Measurements from ENCODE around the gene DIPK1B. TPM values are rescaled to one million over a fixed set of nuclear protein-coding genes. Genes with fewer than 3 reads are reported as not detected.

The DIPK1B gene
- total RNA-seq, 2 donors from 2014 or later, result 1.3 to 3.2 TPM

GRCh38 chr9:136669791-136670464, 42.4 kb upstream of the DIPK1B start:
- no peak overlapping the region for H3K27ac Mint-ChIP-seq
- H3K9me3 ChIP-seq (ENCODE audit: control insufficient read depth, low read length, poor library complexity, severe bottlenecking), result no peaks in the 10 kb centered on the region
- no peak overlapping the region for H3K4me3 Mint-ChIP-seq
- no peaks in the 10 kb centered on the region for H3K36me3 Mint-ChIP-seq (ENCODE audit: low read depth)
- no peak for ATAC-seq
- no peak for DNase-seq
- H3K27me3 Mint-ChIP-seq, result peaks cover 14% of the 10 kb centered on the region
- H3K4me1 Mint-ChIP-seq, result peaks cover 8% of the 10 kb centered on the region

DNA sequence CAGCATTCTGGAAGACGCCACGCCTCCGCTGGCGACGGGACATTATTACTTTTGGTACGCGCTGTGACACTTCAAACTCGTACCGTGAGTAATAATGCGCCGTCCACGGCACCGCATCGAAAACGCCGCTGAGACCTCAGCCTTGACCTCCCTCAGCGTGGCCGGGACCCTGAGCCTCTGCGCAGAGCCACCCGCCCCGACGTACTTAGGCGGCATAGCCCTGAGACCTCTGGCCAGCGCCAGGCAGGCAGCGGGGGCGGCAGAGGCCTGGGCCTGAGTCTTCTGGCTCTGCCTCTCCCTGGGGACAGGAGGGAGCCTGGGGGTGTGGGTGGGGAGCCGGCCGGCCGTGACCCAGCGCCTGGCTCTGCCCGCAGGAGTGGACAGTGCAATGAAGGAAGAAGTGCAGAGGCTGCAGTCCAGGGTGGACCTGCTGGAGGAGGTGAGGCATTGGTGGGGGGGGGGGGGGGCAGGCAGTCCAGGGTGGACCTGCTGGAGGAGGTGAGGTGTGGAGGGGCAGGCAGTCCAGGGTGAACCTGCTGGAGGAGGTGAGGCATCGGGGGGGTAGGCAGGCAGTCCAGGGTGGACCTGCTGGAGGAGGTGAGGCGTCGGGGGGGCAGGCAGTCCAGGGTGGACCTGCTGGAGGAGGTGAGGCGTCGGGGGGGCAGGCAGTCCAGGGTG, 41.7 kb upstream of the DIPK1B start:
- no peak overlapping the region for H3K4me3 Mint-ChIP-seq
- DNase-seq (no peak), ATAC-seq (no peak)
- H3K4me1 Mint-ChIP-seq, result peaks cover 5% of the 10 kb centered on the region
- no peaks in the 10 kb centered on the region for H3K36me3 Mint-ChIP-seq (ENCODE audit: low read depth)
- H3K9me3 ChIP-seq (ENCODE audit: control insufficient read depth, low read length, poor library complexity, severe bottlenecking), result no peaks in the 10 kb centered on the region
- H3K27me3 Mint-ChIP-seq, result peaks cover 11% of the 10 kb centered on the region
- no peak overlapping the region for H3K27ac Mint-ChIP-seq

- no peak for DNase-seq
These were observed 41.1 kb upstream of the DIPK1B start for GRCh38 chr9:136671254-136671614.

DNA sequence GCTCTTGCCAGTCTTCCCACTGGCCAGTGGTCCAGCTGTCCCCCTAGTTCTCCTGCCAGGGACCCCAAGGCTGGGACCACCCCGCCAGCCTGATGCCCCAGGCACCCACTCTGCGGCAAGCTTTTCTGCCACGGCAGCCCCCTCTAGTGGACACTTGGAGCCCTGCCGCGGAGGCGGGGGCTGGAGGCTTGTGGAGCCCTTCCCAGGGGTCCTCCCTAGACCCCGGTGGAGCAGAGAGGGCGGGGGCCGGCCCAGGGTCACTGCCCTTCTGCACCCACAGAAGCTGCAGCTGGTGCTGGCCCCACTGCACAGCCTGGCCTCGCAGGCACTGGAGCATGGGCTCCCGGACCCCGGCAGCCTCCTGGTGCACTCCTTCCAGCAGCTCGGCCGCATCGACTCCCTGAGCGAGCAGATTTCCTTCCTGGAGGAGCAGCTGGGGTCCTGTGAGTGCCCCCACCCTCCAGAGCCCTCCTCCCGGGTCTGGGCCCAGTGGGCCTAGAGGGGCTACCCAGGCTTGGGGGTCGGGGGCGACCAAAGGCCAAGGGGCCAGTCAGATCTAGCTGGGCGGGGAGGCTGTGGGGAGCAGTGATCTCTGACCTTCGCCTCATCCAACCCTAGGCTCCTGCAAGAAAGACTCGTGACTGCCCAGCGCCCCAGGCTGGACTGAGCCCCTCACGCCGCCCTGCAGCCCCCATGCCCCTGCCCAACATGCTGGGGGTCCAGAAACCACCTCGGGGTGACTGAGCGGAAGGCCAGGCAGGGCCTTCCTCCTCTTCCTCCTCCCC, 40.5 kb upstream of the DIPK1B start:
- Mint-ChIP-seq H3K4me1 (peaks cover 5% of the 10 kb centered on the region), H3K36me3 (ENCODE audit: low read depth) (no peaks in the 10 kb centered on the region), H3K4me3 (no peak overlapping the region), H3K27me3 (peaks cover 11% of the 10 kb centered on the region), H3K27ac (no peak overlapping the region)
- ATAC-seq (peak; percentile 52), DNase-seq (peak in 2 of 3 donors; percentile 21 to 38)
- H3K9me3 ChIP-seq (ENCODE audit: control insufficient read depth, low read length, poor library complexity, severe bottlenecking), result no peaks in the 10 kb centered on the region

More at GRCh38 chr9:136671254-136671614, 41.1 kb upstream of the DIPK1B start:
- no peak for ATAC-seq
- H3K9me3 ChIP-seq (ENCODE audit: control insufficient read depth, low read length, poor library complexity, severe bottlenecking), result no peaks in the 10 kb centered on the region
- H3K36me3 Mint-ChIP-seq (ENCODE audit: low read depth), result no peaks in the 10 kb centered on the region
- H3K27me3 Mint-ChIP-seq, result peaks cover 11% of the 10 kb centered on the region
- H3K27ac Mint-ChIP-seq, result no peak overlapping the region
- peaks cover 5% of the 10 kb centered on the region for H3K4me1 Mint-ChIP-seq
- no peak overlapping the region for H3K4me3 Mint-ChIP-seq

DNA sequence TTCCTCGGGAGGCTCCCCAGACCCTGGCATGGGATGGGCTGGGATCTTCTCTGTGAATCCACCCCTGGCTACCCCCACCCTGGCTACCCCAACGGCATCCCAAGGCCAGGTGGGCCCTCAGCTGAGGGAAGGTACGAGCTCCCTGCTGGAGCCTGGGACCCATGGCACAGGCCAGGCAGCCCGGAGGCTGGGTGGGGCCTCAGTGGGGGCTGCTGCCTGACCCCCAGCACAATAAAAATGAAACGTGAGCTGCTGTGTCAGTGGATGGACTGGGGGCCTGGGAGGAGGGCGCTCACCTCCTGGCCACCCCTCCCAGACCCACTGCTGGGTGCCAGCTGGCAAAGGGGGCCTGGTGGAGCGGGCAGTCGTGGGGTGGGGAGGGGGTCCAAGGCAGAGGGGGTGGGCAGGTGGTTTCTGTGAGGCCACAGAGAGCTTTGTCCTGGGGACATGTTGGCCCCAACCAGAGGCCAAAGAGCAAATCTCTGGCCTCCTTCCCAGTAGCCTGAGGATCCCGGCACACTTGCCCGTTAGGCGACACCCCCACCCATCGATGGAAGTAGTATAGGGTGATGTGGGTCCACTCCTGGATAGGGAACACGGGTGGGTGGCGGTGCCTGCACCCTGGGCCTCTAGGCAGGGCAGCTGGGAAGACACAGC, 39.8 kb upstream of the DIPK1B start:
- H3K9me3 ChIP-seq (ENCODE audit: control insufficient read depth, low read length, poor library complexity, severe bottlenecking), result no peaks in the 10 kb centered on the region
- Mint-ChIP-seq H3K27ac (no peak overlapping the region), H3K36me3 (ENCODE audit: low read depth) (no peaks in the 10 kb centered on the region), H3K27me3 (peaks cover 7% of the 10 kb centered on the region), H3K4me1 (peaks cover 5% of the 10 kb centered on the region), H3K4me3 (no peak overlapping the region)
- ATAC-seq (no peak), DNase-seq (no peak)

- Mint-ChIP-seq H3K36me3 (ENCODE audit: low read depth) (no peaks in the 10 kb centered on the region), H3K27me3 (peaks cover 7% of the 10 kb centered on the region), H3K4me1 (peaks cover 5% of the 10 kb centered on the region), H3K4me3 (no peak overlapping the region), H3K27ac (no peak overlapping the region)
- DNase-seq (no peak), ATAC-seq (no peak)
- no peaks in the 10 kb centered on the region for H3K9me3 ChIP-seq (ENCODE audit: control insufficient read depth, low read length, poor library complexity, severe bottlenecking)
These were observed 39.0 kb upstream of the DIPK1B start for GRCh38 chr9:136673088-136673974.

DNA sequence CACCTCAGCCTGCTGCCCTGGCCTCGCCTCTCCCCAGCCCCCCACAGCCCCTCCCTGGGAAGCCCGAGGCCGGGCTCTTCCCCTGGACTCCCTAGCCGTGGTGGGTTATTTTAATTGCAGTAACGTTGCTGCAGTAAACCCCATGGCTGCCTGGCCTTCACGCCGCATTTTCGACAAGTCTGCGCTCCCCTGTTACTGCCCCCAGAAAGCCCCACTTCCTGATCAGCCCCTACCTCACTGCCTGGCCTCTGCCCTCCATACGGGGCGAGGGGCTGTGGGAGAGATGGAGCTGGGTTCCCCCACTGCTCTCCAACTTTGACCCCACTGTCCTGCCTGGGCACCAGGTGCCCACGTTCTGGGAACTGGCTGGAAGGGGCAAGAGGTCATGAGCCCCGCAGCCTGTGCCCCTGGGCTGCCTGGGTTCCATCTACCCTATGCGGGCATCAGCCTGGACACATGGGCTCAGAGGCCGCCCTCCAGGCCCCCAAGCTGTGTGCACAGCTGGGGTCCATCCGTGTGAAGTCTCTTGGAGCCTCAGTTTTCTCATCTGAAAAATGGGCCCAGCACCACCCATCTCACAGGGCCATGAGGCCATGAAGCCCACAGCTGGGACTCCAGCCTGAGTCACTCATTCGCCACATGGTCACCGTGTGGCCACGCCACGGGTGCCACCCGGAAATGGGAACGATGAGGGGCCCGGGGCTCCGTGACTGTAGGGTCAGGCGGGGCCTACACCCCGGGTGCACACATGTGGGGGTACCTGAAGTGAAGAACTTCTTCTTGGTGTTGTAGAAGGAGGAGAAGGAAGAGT, 38.2 kb upstream of the DIPK1B start:
- Mint-ChIP-seq H3K4me3 (no peak overlapping the region), H3K4me1 (peaks cover 2% of the 10 kb centered on the region), H3K36me3 (ENCODE audit: low read depth) (no peaks in the 10 kb centered on the region), H3K27ac (peak overlapping the region; percentile 63), H3K27me3 (no peaks in the 10 kb centered on the region)
- DNase-seq, result no peak
- no peaks in the 10 kb centered on the region for H3K9me3 ChIP-seq (ENCODE audit: control insufficient read depth, low read length, poor library complexity, severe bottlenecking)
- no peak for ATAC-seq

DNA sequence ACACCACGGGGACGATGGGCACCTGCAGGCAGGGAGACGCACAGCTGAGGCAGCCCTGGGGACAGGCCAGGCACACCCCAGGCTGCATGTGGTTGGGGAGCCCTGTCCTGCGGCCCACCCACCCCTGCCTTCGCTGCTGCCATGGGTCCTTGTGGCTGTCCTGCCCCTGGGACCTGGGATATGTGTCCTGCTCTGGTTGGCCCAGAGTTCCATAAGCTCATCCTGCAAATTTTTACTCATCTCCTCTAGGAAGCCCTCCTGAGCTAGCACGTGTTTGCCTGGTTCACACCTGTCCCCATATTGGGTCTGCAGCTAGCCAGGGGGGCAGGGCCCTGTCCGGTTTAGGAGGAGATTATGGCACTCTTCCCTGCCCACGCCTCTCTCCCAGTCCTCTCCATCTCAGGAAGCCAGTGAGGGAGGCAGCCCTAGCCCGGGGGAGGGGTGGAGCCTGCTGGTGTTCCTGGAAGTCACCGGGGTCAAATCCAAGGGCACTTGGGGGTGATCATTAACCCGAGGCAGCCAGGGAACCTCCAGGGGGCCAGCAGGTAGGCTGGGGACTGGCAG, 37.5 kb upstream of the DIPK1B start:
- Mint-ChIP-seq H3K36me3 (ENCODE audit: low read depth) (no peaks in the 10 kb centered on the region), H3K4me3 (no peak overlapping the region), H3K4me1 (peaks cover 2% of the 10 kb centered on the region), H3K27ac (no peak overlapping the region), H3K27me3 (no peaks in the 10 kb centered on the region)
- no peaks in the 10 kb centered on the region for H3K9me3 ChIP-seq (ENCODE audit: control insufficient read depth, low read length, poor library complexity, severe bottlenecking)
- ATAC-seq (no peak), DNase-seq (no peak)

DNA sequence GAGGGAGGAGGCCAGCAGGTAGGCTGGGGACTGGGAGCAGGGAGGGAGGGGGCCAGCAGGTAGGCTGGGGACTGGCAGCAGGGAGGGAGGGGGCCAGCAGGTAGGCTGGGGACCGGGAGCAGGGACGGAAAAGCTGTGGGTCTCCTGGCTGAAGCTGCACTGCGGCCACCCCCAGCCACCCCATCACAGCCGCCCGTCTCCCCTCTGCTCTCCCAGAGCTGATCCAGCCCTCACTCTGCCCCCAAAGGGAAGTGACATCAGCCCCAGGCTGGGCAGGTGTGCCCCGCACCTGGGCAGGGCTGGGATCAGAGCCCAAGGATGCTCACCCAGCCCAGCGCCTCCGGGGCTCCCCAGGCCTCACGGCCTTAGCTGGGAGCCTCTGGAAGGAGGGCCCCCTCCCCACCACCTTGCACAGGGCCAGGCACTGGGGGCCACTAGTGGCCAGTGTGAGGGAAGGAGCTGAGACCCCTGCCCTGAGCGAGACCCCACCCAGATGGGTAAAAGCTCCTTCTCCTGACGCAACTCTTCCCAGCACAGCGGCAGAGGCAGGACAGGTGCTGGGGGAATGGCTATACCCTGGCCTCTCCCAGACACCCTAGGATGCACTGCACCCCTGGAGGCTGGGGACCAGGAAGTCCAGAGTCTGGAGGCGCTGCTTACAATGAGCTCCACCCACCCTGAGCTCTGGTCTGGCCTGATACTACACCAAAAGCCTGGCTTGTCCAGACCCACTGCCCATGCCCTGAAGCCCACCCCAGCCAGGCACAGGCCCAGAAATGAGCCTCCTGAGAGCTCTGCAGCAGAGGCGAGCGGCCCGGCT, 36.7 kb upstream of the DIPK1B start:
- no peak for DNase-seq
- Mint-ChIP-seq H3K27me3 (no peaks in the 10 kb centered on the region), H3K36me3 (ENCODE audit: low read depth) (no peaks in the 10 kb centered on the region), H3K4me3 (no peak overlapping the region), H3K27ac (no peak overlapping the region), H3K4me1 (peaks cover 2% of the 10 kb centered on the region)
- ATAC-seq, result no peak
- H3K9me3 ChIP-seq (ENCODE audit: control insufficient read depth, low read length, poor library complexity, severe bottlenecking), result no peaks in the 10 kb centered on the region

GRCh38 chr9:136676297-136676794, 36.0 kb upstream of the DIPK1B start:
- Mint-ChIP-seq H3K27ac (no peak overlapping the region), H3K4me1 (peaks cover 2% of the 10 kb centered on the region), H3K36me3 (ENCODE audit: low read depth) (no peaks in the 10 kb centered on the region), H3K4me3 (no peak overlapping the region), H3K27me3 (no peaks in the 10 kb centered on the region)
- DNase-seq (no peak), ATAC-seq (no peak)
- H3K9me3 ChIP-seq (ENCODE audit: control insufficient read depth, low read length, poor library complexity, severe bottlenecking), result no peaks in the 10 kb centered on the region
